ENCODE data around the gene GYG1.

The GYG1 gene

GRCh38 chr3:149018247-149018646 lies 26.9 kb downstream of the GYG1 start:
- DNase-seq (ENCODE audit: low spot score): no peak

DNA sequence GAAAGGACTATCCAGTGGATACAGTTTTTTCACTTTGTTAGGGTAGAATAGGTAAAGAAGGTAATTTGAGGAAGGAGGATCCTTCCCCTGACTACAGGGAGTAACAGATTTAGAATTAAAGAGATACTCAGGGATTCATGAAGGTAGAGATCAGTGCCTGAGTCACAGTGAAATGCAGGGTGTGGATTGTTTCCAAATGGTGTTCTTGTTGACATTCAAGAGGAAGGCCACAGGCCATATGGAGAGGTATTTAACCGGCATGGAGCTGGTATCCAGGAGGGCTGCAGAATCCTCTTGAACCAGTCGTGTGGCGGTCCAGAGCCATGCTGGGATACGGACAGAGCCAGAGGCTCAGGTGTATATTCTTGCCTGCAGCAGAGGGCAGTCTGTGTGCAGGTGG lies 28.2 kb downstream of the GYG1 start:
- no peak for DNase-seq (ENCODE audit: low spot score)

DNA sequence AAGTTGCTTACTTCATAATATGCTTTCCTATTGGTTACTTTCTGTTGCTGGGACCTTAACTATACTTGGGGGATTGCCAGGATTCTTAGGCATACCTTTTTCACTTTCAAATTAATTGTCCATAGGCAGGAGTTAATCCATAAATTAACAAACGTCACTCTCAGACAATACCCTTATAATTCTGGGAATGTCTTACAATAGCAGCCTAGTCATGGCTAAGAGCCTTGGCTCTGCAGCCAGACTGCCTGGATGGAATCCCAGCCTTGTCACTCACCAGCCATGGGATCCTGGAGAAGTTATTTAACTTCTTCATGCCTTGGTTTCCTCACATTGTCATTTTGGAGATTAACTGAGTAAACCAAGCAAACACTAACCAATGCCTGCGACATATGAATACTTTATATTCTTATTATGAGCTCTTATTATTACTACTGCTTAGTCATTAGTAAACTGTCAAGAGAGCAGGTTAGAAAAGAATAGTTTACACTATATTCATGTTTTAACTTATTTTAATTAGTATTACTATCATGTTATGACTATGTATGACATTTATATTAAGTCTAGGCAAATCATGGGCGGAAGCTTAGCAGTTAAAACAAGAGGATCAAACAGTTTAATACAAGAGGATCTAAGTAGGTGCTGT lies 29.0 kb downstream of the GYG1 start:
- no peak for DNase-seq (ENCODE audit: low spot score)

DNA sequence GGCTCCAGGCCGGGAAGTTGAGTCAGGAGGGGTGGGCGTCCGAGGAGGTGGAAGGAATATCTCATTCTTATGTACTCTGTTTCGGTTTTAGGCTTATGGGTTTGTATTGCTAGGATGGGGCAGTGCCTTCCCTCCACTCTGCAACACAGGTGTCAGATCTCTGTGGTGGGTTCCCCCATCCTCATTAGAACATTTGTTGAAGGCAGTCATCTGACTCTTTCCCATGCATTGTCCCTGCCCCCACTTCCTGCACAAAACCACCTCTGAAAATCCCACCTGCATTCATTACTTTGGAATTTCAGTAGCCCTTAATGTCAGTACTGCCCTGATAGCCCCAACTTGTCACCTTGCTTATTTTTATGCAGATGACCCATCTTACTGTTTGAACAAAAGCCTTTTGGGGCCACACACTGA lies 29.5 kb downstream of the GYG1 start:
- no peak for DNase-seq (ENCODE audit: low spot score)

DNA sequence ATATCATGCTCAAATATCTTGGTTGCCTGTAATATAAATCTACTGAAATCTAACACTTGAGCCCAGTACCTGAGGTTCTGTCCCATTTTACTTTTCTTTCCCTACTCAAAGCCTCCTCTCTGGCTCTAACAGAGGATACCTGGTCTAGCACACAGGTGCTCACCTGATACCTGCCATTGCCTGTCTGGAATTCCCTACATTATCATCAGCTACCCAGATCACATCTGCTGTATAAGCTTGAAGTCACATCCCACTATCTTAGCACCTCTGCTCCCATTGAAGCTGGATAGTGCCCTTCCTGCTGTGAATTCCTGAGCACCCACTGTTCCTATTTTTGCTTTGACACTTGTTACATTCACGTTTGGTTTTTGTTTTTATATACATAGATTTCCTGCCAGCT lies 30.5 kb downstream of the GYG1 start:
- no peak for DNase-seq (ENCODE audit: low spot score)

- DNase-seq (ENCODE audit: low spot score): no peak
These were observed 32.6 kb downstream of the GYG1 start for GRCh38 chr3:149023951-149024350.

GRCh38 chr3:149026718-149027117 lies 35.4 kb downstream of the GYG1 start:
- DNase-seq (ENCODE audit: low spot score): no peak

- DNase-seq (ENCODE audit: low spot score): no peak
These were observed 39.8 kb downstream of the GYG1 start for GRCh38 chr3:149031096-149031495.

DNA sequence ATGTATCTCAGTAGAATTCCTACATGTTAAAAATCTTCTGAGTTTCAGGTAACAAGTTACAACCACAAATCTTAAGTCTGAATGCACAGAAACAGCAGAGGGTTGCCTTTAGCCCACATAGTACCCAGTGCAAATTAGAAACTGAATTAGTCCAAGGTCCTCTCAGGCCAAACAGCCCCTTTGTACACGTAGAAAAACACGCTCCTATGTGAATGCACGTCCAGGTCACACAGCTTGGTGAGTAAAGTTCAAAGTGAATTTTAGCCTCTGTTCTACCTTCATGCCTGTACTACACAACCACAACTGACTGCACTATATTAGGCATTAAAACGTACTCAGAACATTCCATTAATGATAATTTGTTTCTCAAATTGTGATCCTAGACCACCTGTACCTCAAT lies 46.3 kb downstream of the GYG1 start:
- DNase-seq (ENCODE audit: low spot score): no peak

GRCh38 chr3:149038322-149038721 lies 47.0 kb downstream of the GYG1 start:
- DNase-seq (ENCODE audit: low spot score): no peak

- DNase-seq (ENCODE audit: low spot score): no peak
These were observed 51.5 kb downstream of the GYG1 start for GRCh38 chr3:149042789-149043386.

- no peak for DNase-seq (ENCODE audit: low spot score)
These were observed 53.2 kb downstream of the GYG1 start for GRCh38 chr3:149044339-149045083.

- DNase-seq (ENCODE audit: low spot score): no peak
These were observed 64.2 kb downstream of the GYG1 start for GRCh38 chr3:149055575-149055974.

DNA sequence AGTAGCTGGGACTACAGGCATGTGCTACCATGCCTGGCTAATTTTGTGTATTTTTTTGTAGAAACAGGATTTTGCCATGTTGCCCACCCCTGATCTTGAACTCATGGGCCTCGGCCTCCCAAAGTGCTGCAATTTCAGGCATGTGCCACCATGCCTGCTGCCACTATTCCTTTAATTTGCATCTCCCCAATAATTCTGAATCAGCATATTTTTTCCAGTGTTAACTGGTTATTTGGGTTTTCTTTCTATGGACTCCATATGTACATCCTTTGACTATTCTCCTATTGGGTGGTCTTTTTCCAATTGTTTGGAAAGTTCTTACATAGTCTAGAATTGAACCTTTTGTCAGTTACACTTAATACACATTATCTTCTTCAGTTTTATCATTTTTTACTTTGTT lies 66.9 kb downstream of the GYG1 start:
- DNase-seq (ENCODE audit: low spot score): no peak

DNA sequence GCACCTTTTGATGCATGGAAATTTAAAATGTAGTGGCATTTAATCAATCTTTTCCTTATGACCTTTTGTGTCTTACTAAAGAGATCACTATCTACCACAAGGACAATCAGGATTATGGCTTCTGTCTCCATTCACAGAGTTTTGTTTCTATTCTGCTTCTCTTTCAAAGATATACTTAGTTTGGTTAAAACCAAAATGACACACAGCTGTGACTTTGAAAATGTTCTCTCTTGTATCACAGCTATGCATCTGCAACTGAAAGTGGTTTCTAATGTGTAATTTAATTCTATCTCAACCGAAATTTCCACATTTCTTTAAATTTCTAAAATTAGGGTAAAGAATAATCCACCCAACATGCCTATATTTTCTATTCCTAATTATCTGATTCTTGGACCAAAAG lies 67.3 kb downstream of the GYG1 start:
- no peak for DNase-seq (ENCODE audit: low spot score)

GRCh38 chr3:149061776-149062175 lies 70.4 kb downstream of the GYG1 start:
- DNase-seq (ENCODE audit: low spot score): no peak

DNA sequence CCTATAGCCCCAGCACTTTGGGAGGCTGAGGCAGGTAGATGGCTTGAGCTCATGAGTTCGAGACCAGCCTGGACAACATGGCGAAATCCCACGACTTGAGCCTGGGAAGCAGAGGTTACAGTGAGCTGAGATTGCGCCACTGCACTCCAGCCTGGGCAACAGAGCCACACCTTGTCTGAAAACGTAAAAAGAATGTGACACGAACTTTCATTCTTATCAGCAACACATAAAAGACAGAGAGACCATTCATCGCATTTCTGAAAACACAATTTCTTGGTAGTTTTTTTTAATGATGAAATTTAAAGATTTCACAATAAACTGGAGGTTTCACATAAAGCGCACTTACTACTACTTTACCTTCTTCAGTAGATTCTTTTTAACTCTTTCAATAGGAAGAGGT lies 76.5 kb downstream of the GYG1 start:
- DNase-seq (ENCODE audit: low spot score): no peak
